SJCRH30 (cell line): ENCODE data around the gene VWA8. TPM values are rescaled to one million over a fixed set of nuclear protein-coding genes. Genes with fewer than 3 reads are reported as not detected.
A peak's percentile ranks its signal among the peaks of the same experiment; 100 is the strongest.
"Not testable (repeated sequence)": the region's sequence is repeated elsewhere in the genome, so short reads cannot be mapped to it uniquely, and the experiment has no call there.

Experiments
- DNase-seq, 2 experiments: peaks; one replicate each; pipeline ENCODE4 v3.0.0-alpha.2; 2015 to 2020
- H3K27ac ChIP-seq: fragments of 250-450 bp; sonication (Bioruptor Pico); 2 replicates; pipeline ENCODE4 v1.5.1; 2020; ENCODE audit warnings: mild to moderate bottlenecking, moderate library complexity
- H3K27me3 ChIP-seq: fragments of 250-450 bp; sonication (Bioruptor Pico); 2 replicates; pipeline ENCODE4 v1.5.1; 2020; ENCODE audit warnings: mild to moderate bottlenecking, moderate library complexity
- H3K36me3 ChIP-seq: fragments of 250-450 bp; sonication (Bioruptor Pico); 2 replicates; pipeline ENCODE4 v1.5.1; 2020; ENCODE audit warnings: mild to moderate bottlenecking, moderate library complexity
- H3K4me1 ChIP-seq: fragments of 250-450 bp; sonication (Bioruptor Pico); 2 replicates; pipeline ENCODE4 v1.5.1; 2020; ENCODE audit warnings: mild to moderate bottlenecking, moderate library complexity
- H3K4me3 ChIP-seq: fragments of 250-450 bp; sonication (Bioruptor Pico); 2 replicates; pipeline ENCODE4 v1.5.1; 2020; ENCODE audit warnings: mild to moderate bottlenecking, moderate library complexity
- H3K9me3 ChIP-seq: fragments of 250-450 bp; sonication (Bioruptor Pico); replicated peaks from 2 replicates; pipeline ENCODE4 v1.5.1; 2020; ENCODE audit warnings: mild to moderate bottlenecking, moderate library complexity
- total RNA-seq: library from RNA; depleted of rRNA; stranded (reverse); fragments of >200 nt; shearing (Covaris generic); gene quantifications from 2 replicates; pipeline ENCODE4 v1.2.3, GENCODE V29; 2014

Gene VWA8
- total RNA-seq, 1 experiment from 2014 or later = 14.8 TPM

DNA sequence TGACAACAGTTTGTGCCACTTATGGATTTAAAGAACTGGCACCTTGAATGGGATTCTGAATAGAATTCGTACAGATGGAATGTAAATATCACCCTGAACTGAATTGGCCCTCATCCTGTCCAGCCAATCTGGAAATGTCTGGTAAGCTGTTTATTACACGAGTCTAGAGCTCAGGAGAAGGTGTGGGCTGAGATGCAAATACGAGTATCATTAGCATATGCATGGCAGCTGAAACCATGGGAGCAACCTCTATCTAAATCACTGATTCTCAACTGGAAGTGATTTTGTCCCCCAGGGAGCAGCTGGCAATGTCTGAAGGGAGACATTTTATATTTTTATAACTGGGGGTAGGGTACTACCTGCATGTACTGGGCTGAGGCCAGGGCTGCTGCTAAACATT lies 15.6 kb upstream of the VWA8 start:
- DNase-seq = no peak
- Histone ChIP-seq H3K27ac (no peak overlapping the region), H3K4me1 (peaks cover 6% of the 10 kb centered on the region; the same call in 1 of the 2 replicates)

DNA sequence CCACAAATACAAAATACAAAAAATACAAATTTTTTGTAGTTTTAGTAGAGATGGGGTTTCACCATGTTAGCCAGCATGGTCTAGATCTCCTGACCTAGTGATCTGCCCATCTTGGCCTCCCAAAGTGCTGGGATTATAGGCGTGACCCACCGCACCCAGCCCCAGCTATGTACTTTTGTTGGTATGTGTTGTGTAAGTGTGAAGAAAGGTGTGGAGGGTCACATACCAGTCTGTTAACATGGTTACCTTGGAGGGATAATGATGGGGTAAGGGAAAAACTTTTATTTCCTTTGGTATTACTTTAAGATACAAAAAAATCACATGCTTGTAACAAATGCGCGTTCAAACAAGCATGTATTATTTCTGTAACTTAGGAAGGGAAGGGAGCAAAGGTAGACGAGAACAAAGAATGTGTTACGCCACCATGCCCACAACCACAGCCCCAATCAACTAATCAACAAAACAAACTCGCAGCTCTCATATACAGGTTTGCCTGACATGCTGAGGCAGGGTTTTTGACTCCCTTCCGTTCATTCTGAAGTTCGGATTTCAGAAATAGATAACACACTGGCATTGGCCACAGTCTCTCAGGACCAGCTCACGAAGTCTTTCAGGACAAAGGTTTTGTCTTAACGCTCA lies 13.5 kb upstream of the VWA8 start:
- Histone ChIP-seq H3K4me1 (peaks cover 6% of the 10 kb centered on the region; the same call in 1 of the 2 replicates), H3K9me3 (no peaks in the 10 kb centered on the region), H3K36me3 (no peaks in the 10 kb centered on the region), H3K27me3 (no peaks in the 10 kb centered on the region), H3K27ac (no peak overlapping the region), H3K4me3 (no peak overlapping the region)
- DNase-seq = no peak

More for the DNA sequence above, 15.6 kb upstream of the VWA8 start:
- no peaks in the 10 kb centered on the region for H3K9me3 ChIP-seq
- H3K27me3 ChIP-seq = no peaks in the 10 kb centered on the region
- no peaks in the 10 kb centered on the region for H3K36me3 ChIP-seq
- H3K4me3 ChIP-seq = no peak overlapping the region

DNA sequence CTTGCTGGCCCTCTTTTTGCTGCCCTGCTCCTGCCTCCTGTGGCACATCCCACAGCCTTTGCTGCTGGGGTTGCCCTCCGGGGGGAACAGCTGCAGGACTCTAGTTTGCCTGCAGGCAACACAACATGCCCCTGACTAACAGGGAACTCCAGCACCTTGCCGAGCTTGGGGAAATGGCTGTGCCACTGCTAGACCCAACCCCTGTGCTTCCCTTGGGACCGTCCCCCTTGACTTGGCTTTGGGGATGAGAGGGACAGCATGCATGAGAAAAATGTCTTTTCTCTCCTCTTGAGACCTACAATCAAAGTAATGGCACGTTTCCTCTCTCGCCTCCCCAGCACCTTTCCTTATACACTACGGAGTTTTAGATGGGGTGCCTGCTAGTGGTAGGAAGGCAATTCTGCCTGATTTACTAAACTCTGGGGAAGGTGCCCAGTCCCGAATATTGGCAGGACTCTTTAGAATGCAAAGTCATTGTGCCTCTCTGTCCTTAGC lies 12.4 kb upstream of the VWA8 start:
- peak; percentile 72 to 73 for DNase-seq
- Histone ChIP-seq H3K27ac (no peak overlapping the region), H3K27me3 (no peaks in the 10 kb centered on the region), H3K4me3 (peak overlapping the region; percentile 9), H3K4me1 (peaks cover 6% of the 10 kb centered on the region; the same call in 1 of the 2 replicates), H3K36me3 (no peaks in the 10 kb centered on the region), H3K9me3 (no peaks in the 10 kb centered on the region)

DNA sequence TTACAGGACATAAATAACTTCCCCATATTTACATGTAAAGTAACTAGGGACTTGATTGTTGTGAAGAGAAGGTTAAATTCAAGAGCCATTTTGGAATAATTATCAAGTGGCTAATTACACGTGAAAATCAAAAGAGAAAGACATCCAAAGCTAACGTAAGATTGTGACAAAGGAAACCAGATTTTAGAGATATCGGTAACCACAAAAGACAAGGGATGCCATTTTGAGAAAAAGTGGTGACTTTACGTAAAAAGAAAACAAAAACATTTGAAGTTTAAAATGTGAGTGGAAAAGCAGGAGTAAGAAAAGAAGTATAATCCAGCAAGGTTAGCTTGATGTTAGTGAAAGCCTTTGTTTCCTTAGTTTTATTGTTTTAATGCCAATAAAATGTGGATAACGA lies 10.9 kb upstream of the VWA8 start:
- H3K4me3 ChIP-seq = no peak overlapping the region
- no peak for DNase-seq
- H3K9me3 ChIP-seq = no peaks in the 10 kb centered on the region
- no peaks in the 10 kb centered on the region for H3K36me3 ChIP-seq
- H3K4me1 ChIP-seq = peaks cover 6% of the 10 kb centered on the region; the same call in 1 of the 2 replicates
- no peak overlapping the region for H3K27ac ChIP-seq
- H3K27me3 ChIP-seq = no peaks in the 10 kb centered on the region

DNA sequence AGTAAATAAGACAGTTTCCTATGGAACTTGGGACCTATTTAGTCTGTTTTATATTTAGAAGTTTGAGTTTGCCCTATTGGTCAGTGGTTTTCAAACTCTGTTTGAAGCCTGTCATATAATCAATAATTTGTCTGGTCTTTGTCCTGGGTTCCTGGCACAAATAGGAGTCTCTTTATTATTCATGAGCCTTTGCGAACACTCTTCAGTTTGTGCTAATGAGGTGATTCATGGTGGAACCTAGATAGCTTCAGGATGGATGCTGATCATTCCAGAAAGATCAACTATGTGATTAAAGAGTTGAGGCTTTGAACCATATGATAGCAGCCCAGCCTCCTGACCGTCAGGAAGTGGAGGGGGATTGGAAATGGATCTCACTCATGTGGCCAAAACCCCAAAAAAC lies 10.0 kb upstream of the VWA8 start:
- H3K36me3 ChIP-seq = no peaks in the 10 kb centered on the region
- H3K27ac ChIP-seq = no peak overlapping the region
- H3K9me3 ChIP-seq = no peaks in the 10 kb centered on the region
- no peak overlapping the region for H3K4me3 ChIP-seq
- no peak for DNase-seq
- H3K27me3 ChIP-seq = no peaks in the 10 kb centered on the region
- H3K4me1 ChIP-seq = peaks cover 6% of the 10 kb centered on the region; the same call in 1 of the 2 replicates

DNA sequence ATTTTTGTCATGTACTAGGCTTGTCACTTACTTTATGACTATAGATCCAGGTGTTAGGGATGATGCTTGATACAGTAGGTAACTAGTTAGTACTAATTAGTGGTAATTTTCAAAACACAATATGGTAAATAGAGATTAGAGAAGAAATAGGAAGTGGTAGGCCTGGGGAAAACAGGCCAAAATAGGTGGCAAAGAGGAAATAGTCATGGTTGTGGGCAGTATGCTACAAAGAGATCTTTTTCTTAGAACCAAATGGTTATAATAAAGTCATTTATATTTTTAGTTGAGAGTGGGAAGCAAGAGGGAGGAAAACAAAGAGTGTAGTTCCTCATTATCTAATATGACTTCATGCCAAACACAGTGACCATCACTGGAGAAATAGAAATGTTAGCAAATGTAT lies 9.1 kb upstream of the VWA8 start:
- Histone ChIP-seq H3K27me3 (no peaks in the 10 kb centered on the region), H3K4me3 (no peak overlapping the region), H3K4me1 (peaks cover 6% of the 10 kb centered on the region; the same call in 1 of the 2 replicates), H3K36me3 (no peaks in the 10 kb centered on the region), H3K27ac (no peak overlapping the region), H3K9me3 (no peaks in the 10 kb centered on the region)
- DNase-seq = no peak

DNA sequence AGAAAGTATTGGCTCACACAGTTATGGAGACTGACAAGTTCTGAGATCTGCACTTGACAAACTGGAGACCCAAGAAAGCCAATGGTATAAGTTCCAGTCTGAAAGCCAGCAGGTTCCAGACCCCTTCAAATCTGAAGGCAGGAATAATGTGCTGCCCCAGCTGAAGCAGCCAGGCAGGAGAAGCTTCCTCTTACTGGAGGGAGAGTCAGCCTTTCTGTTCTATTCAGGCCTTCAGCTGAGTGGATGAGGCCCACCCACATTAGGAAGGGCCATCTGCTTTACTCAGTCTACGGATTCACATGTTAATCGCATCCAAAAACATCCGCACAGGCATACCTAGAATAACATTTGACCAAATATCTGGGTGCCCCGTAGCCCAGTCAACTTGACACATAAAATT lies 8.2 kb upstream of the VWA8 start:
- DNase-seq = no peak
- H3K36me3 ChIP-seq = no peaks in the 10 kb centered on the region
- H3K27me3 ChIP-seq = no peaks in the 10 kb centered on the region
- no peaks in the 10 kb centered on the region for H3K9me3 ChIP-seq
- H3K27ac ChIP-seq = no peak overlapping the region
- H3K4me3 ChIP-seq = no peak overlapping the region
- peaks cover 6% of the 10 kb centered on the region; the same call in 1 of the 2 replicates for H3K4me1 ChIP-seq

DNA sequence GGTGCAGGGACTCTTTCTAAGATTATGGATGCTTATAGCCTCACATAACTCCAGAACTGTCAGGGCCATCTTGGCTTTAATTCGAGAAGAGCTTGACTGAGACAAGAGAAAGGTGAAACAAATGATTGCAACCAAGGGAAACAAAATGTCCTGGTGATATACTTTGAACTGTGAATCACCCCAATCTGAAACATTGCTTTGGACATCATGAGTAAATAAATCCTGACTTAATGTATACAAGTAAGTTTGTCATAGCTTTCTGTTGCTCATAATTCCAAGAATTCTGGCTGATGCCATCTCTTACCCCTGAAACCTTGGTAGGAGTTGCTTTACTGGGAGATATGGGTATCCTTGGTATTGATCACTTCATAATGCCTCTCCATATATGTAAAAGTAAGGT lies 5.8 kb upstream of the VWA8 start:
- Histone ChIP-seq H3K36me3 (no peaks in the 10 kb centered on the region), H3K4me3 (no peak overlapping the region), H3K27ac (no peak overlapping the region), H3K27me3 (no peaks in the 10 kb centered on the region), H3K4me1 (no peaks in the 10 kb centered on the region), H3K9me3 (no peaks in the 10 kb centered on the region)
- no peak for DNase-seq

DNA sequence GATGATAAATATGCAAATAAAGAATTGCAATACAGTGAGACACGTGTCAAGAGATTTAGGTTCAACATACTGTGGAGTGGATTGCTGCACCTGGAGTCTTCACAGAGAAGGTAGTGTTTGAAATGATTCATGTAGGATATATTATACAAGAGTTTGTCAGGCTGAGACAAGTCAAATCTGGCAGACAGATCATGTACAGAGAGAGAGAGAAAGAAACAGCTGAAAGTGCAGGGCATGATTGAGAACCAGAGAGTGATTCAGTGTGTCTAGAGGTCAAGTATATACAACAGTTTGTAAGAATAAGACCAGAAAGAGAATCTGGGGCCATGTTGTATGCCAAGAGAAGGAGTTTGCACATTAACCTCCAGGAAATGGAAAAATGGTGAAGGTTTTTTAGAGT lies 2.1 kb upstream of the VWA8 start:
- H3K4me3 ChIP-seq = no peak overlapping the region
- H3K27me3 ChIP-seq = no peaks in the 10 kb centered on the region
- no peak for DNase-seq
- H3K9me3 ChIP-seq = no peaks in the 10 kb centered on the region
- no peak overlapping the region for H3K27ac ChIP-seq
- no peaks in the 10 kb centered on the region for H3K36me3 ChIP-seq
- no peaks in the 10 kb centered on the region for H3K4me1 ChIP-seq

DNA sequence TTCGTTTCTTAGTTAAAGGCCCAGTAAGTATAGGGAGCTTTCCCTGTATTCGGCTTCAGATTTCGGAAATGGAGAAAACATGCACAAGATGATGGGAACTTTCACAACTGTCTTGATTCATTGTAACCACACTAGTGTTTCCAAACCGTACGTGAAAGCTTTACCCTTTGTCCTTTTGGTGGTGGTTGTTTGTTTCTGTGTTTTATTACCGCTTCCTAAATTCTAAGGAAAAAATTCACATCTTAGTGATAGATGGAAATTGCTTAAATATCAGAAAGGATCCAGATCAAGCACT lies 504 bp upstream of the VWA8 start:
- Histone ChIP-seq H3K27me3 (no peaks in the 10 kb centered on the region), H3K4me3 (peak overlapping the region; percentile 94), H3K27ac (peak overlapping the region; percentile 52), H3K9me3 (no peaks in the 10 kb centered on the region), H3K36me3 (no peaks in the 10 kb centered on the region), H3K4me1 (no peaks in the 10 kb centered on the region)
- DNase-seq = no peak

DNA sequence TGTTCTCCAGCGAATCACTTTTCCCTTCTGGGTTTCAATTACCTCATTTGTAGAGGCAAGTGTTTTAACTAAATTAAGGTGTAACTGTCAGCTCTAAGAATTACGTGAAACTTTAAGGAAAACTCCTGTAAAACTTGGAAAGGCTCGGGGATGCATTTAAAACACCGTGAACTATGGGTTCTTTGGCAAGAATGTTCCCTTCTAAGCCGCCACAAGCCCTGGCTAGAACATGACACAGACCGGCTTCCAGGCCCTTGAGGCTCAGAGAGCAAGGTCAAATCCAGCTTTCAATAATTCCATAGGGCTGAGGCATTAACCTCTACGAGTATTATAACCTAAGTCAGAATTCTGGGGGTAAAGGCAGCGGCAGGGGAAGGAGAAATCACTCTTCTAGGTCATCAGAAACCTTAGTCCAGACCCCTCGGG lies 685 bp downstream of the VWA8 start:
- H3K27me3 ChIP-seq = no peaks in the 10 kb centered on the region
- H3K27ac ChIP-seq = peak overlapping the region; percentile 52
- DNase-seq = no peak
- H3K36me3 ChIP-seq = no peaks in the 10 kb centered on the region
- peak overlapping the region; percentile 94 for H3K4me3 ChIP-seq
- no peaks in the 10 kb centered on the region for H3K4me1 ChIP-seq
- H3K9me3 ChIP-seq = no peaks in the 10 kb centered on the region

DNA sequence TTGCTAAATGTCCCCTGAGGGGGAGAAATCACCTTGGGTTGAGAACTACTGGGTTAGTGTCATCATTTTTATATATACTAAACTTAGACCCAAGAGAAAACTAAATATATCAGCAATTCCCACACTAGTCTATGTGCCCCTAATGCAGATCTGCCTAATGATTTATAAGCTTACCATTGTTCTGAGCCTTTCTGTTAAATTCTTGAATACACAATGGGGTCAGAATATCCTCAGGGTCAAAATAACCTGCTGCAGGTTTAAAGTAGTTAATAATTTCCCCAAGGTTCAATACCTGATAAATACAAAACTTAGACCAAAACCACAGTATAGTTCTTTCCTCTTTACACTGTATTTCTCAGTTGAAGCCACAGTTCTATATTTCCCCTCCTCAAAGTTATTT lies 4.6 kb downstream of the VWA8 start:
- no peak overlapping the region for H3K4me3 ChIP-seq
- no peaks in the 10 kb centered on the region for H3K4me1 ChIP-seq
- H3K27ac ChIP-seq = no peak overlapping the region
- H3K27me3 ChIP-seq = no peaks in the 10 kb centered on the region
- no peak for DNase-seq
- no peaks in the 10 kb centered on the region for H3K9me3 ChIP-seq
- H3K36me3 ChIP-seq = no peaks in the 10 kb centered on the region

DNA sequence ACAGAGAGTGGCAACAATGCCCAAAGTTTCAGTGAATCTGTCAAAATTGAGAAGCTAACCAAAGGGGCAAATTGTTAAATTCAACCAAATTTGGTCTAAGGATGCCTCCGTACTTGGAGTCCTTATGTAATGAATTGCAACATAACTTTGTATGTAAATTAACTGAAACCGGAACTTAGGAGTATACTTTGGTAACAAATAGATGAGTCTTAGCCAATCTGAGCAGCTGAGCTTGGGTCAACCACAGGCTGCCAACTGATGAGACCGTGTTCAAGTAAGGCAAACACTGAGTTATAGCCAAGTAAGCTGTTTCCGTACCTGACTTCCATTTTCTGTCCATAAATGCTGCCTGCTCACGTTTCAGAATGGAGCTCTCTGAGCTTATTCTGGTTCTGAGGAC lies 5.3 kb downstream of the VWA8 start:
- no peaks in the 10 kb centered on the region for H3K9me3 ChIP-seq
- H3K36me3 ChIP-seq = no peaks in the 10 kb centered on the region
- no peak overlapping the region for H3K4me3 ChIP-seq
- H3K4me1 ChIP-seq = no peaks in the 10 kb centered on the region
- no peaks in the 10 kb centered on the region for H3K27me3 ChIP-seq
- DNase-seq = no peak
- H3K27ac ChIP-seq = no peak overlapping the region

DNA sequence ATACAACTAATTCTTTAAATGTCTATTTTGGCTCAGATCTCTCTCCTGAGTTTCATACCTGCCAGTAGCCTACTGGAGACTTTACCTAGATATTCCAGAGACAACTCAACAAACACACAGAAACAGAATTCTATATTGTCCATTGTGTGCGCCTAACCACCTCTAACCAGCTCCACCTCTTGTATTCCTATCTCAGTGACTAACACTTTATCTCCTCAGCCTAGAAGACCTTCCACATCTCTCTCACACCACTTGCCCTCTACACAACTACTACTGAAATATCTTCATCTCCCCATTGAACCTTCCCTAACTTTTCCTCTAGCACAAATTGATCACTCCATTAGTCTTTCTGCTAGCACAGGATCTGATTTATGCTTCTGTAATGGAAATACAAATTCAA lies 6.7 kb downstream of the VWA8 start:
- Histone ChIP-seq H3K4me3 (no peak overlapping the region), H3K27me3 (no peaks in the 10 kb centered on the region), H3K36me3 (no peaks in the 10 kb centered on the region; the same call in 1 of the 2 replicates), H3K9me3 (no peaks in the 10 kb centered on the region), H3K27ac (no peak overlapping the region), H3K4me1 (no peaks in the 10 kb centered on the region)
- DNase-seq = no peak

DNA sequence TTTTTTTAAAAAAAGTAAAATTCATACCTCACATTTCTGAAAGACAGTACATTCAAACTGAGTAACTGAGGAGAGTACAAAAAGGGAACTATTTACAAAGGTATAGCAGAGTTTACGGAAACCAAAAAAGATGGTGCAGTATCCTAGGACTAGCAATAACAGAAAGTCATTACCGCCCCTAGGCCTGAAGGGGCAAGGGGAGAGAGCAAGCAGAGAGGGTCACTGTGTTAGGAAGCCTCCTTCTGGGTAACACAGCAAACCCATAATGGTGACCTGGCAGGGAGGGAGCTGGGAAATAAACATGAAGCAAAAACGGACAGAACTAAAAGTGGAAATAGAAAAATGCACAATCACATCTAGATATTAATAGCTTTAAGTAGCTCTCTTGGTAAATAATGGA lies 8.2 kb downstream of the VWA8 start:
- no peaks in the 10 kb centered on the region; the same call in 1 of the 2 replicates for H3K36me3 ChIP-seq
- H3K4me1 ChIP-seq = no peaks in the 10 kb centered on the region
- no peak overlapping the region for H3K27ac ChIP-seq
- DNase-seq = no peak
- no peaks in the 10 kb centered on the region for H3K27me3 ChIP-seq
- no peak overlapping the region for H3K4me3 ChIP-seq
- H3K9me3 ChIP-seq = no peaks in the 10 kb centered on the region; the same call in 1 of the 2 replicates

DNA sequence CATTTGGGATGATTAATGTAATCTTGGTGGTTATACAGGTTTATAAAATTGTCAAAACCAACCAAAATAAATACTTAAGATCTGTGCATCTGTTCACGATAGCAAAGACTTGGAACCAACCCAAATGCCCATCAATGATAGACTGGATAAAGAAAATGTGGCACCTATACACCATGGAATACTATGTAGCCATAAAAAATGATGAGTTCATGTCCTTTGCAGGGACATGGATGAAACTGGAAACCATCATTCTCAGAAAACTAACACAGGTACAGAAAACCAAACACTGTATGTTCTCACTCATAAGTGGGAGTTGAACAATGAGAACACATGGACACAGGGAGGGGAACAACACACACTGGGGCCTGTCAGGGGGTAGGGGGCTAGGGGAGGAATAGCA lies 11.8 kb downstream of the VWA8 start:
- DNase-seq, H3K27me3 ChIP-seq, H3K4me1 ChIP-seq, H3K27ac ChIP-seq, H3K9me3 ChIP-seq, H3K4me3 ChIP-seq: not testable (repeated sequence)
- peaks cover 10% of the 10 kb centered on the region for H3K36me3 ChIP-seq
